IMR-90 (cell line): ENCODE data around the gene TNFSF12. TPM values are rescaled to one million over a fixed set of nuclear protein-coding genes. Genes with fewer than 3 reads are reported as not detected.

Experiments
- ATAC-seq: fragments of 200-7000 bp; cut with Tn5 transposase; 2 replicates; pipeline ENCODE4 v1.9.1; 2020; ENCODE audit warnings: low read depth, mild to moderate bottlenecking, moderate library complexity
- BruUV-seq: library from RNA; stranded (reverse); fragments of 400-500 nt; replicated peaks from 2 replicates; lab custom pipeline; 2021; lab: Mats Ljungman, UMichigan
- CTCF ChIA-PET: fragments of 300-600 bp; formaldehyde crosslinking; extraction: SDS; loops from one replicate; lab custom pipeline; 2021; ENCODE audit warnings: antibody characterized with exemption; lab: Yijun Ruan, JAX
- POLR2A ChIA-PET: fragments of 300-600 bp; sonication (Branson Sonifier 250); formaldehyde crosslinking; loops from one replicate; lab custom pipeline; 2022; ENCODE audit warnings: antibody characterized with exemption; ENCODE audit not compliant: unreplicated experiment; lab: Charles Lee
- DNase-seq: peaks from one replicate; pipeline ENCODE4 v3.0.0; 2013
- H2AFZ ChIP-seq: replicated peaks from 2 replicates; pipeline ENCODE3; 2013; ENCODE audit warnings: low read length, mild to moderate bottlenecking; ENCODE audit not compliant: poor library complexity
- H2AK5ac ChIP-seq: 2 replicates; pipeline ENCODE4 v1.6.1; 2013; ENCODE audit warnings: low read depth, low read length, inconsistent platforms
- H2AK9ac ChIP-seq: replicated peaks from 2 replicates; pipeline ENCODE3; 2013; ENCODE audit warnings: mild to moderate bottlenecking, low read depth, low read length, moderate library complexity; ENCODE audit not compliant: poor library complexity
- H2BK120ac ChIP-seq: 2 replicates; pipeline ENCODE4 v1.6.1; 2013; ENCODE audit warnings: low read depth, low read length, inconsistent platforms
- H2BK15ac ChIP-seq: 3 replicates; pipeline ENCODE4 v1.6.1; 2013; ENCODE audit warnings: low read depth, low read length, inconsistent platforms
- H2BK20ac ChIP-seq: 2 replicates; pipeline ENCODE4 v1.6.1; 2013; ENCODE audit warnings: low read depth, mild to moderate bottlenecking, inconsistent platforms, low read length, moderate library complexity
- H2BK5ac ChIP-seq: 2 replicates; pipeline ENCODE4 v1.6.1; 2013; ENCODE audit warnings: mild to moderate bottlenecking, low read depth, low read length, inconsistent platforms; ENCODE audit not compliant: poor library complexity, severe bottlenecking
- H3K14ac ChIP-seq: replicated peaks from 2 replicates; pipeline ENCODE4 v1.6.1; 2013; ENCODE audit warnings: low read depth, low read length, inconsistent platforms
- H3K18ac ChIP-seq: 2 replicates; pipeline ENCODE4 v1.6.1; 2013; ENCODE audit warnings: low read depth, low read length, control low read depth
- H3K23ac ChIP-seq: 2 replicates; pipeline ENCODE4 v1.6.1; 2013; ENCODE audit warnings: low read depth, low read length, inconsistent platforms
- H3K27ac ChIP-seq: 2 replicates; pipeline ENCODE4 v1.5.1; 2013; ENCODE audit warnings: mild to moderate bottlenecking, control low read depth, low read length; ENCODE audit not compliant: insufficient read depth
- H3K27me3 ChIP-seq: 2 replicates; pipeline ENCODE4 v1.6.1; 2013; ENCODE audit warnings: low read length; ENCODE audit not compliant: control insufficient read depth, insufficient read depth
- H3K36me3 ChIP-seq: 2 replicates; pipeline ENCODE4 v1.6.1; 2013; ENCODE audit warnings: low read length, mixed read lengths; ENCODE audit not compliant: control insufficient read depth, insufficient read depth
- H3K4ac ChIP-seq: 2 replicates; pipeline ENCODE4 v1.6.1; 2013; ENCODE audit warnings: low read depth, low read length, inconsistent platforms
- H3K4me1 ChIP-seq: 2 replicates; pipeline ENCODE4 v1.6.1; 2013; ENCODE audit warnings: low read length, mixed read lengths; ENCODE audit not compliant: control insufficient read depth, insufficient read depth
- H3K4me2 ChIP-seq: 2 replicates; pipeline ENCODE4 v1.6.1; 2013; ENCODE audit warnings: low read depth, mild to moderate bottlenecking, control low read depth, low read length, moderate library complexity
- H3K4me3 ChIP-seq: 2 replicates; pipeline ENCODE4 v1.5.1; 2013; ENCODE audit warnings: low read depth, mild to moderate bottlenecking, control low read depth, low read length, moderate library complexity; ENCODE audit not compliant: insufficient read depth
- H3K56ac ChIP-seq: 2 replicates; pipeline ENCODE4 v1.6.1; 2013; ENCODE audit warnings: low read length, inconsistent platforms; ENCODE audit not compliant: insufficient read depth; ENCODE audit errors: extremely low read depth
- H3K79me1 ChIP-seq, 2 experiments: 2 replicates each; pipeline ENCODE4 v1.6.1; 2013; ENCODE audit warnings: low read length in 2 of 2, inconsistent platforms in 1 of 2, low read depth in 1 of 2
- H3K9ac ChIP-seq: 2 replicates; pipeline ENCODE4 v1.6.1; 2013; ENCODE audit warnings: low read depth, low read length, control low read depth
- H3K9me1 ChIP-seq: 2 replicates; pipeline ENCODE4 v1.6.1; 2013; ENCODE audit warnings: low read length, inconsistent platforms; ENCODE audit not compliant: insufficient read depth
- H3K9me3 ChIP-seq: 2 replicates; pipeline ENCODE4 v1.6.1; 2013; ENCODE audit warnings: low read length; ENCODE audit not compliant: control insufficient read depth, insufficient read depth
- H4K20me1 ChIP-seq: 2 replicates; pipeline ENCODE4 v1.6.1; 2013; ENCODE audit warnings: low read length, inconsistent platforms; ENCODE audit not compliant: insufficient read depth
- H4K5ac ChIP-seq: 2 replicates; pipeline ENCODE4 v1.6.1; 2013; ENCODE audit warnings: mild to moderate bottlenecking, low read depth, low read length, control low read depth
- H4K8ac ChIP-seq, 2 experiments: 2 replicates each; pipeline ENCODE4 v1.6.1; 2013; ENCODE audit warnings: low read depth in 2 of 2, low read length in 2 of 2, control low read depth in 1 of 2, inconsistent platforms in 1 of 2
- H4K91ac ChIP-seq: 2 replicates; pipeline ENCODE4 v1.6.1; 2013; ENCODE audit warnings: low read depth, low read length, inconsistent platforms; ENCODE audit not compliant: insufficient read depth
- BHLHE40 ChIP-seq: fragments of 150-350 bp; IDR thresholded peaks from 2 replicates; pipeline ENCODE4 v1.6.1; 2016; ENCODE audit warnings: mild to moderate bottlenecking, low read depth, low read length
- FOS ChIP-seq: fragments of 150-350 bp; IDR thresholded peaks from 2 replicates; pipeline ENCODE4 v1.6.1; 2016; ENCODE audit warnings: low read depth, low read length
- RCOR1 ChIP-seq: IDR thresholded peaks from 2 replicates; pipeline ENCODE4 v1.6.1; 2012; ENCODE audit warnings: mild to moderate bottlenecking, low read length, improper control_type of control experiment; ENCODE audit not compliant: insufficient replicate concordance
- SMC3 ChIP-seq: fragments of 150-350 bp; IDR thresholded peaks from 2 replicates; pipeline ENCODE4 v1.6.1; 2016; ENCODE audit warnings: low read depth, mild to moderate bottlenecking, antibody characterized with exemption, low read length, moderate library complexity
- WGBS, 2 experiments: methylation state at CpG; one replicate each; pipeline versions ENCODE4 v1.1.5 to v1.1.7; 2013; ENCODE audit warnings: missing lambda C conversion rate in 2 of 2; ENCODE audit not compliant: insufficient read length in 1 of 2; ENCODE audit errors: extremely low coverage in 2 of 2; 5-methylcytosine and 5-hydroxymethylcytosine counted together
- dilution Hi-C: fragments of 300-500 bp; cut with HindIII; formaldehyde crosslinking; loops from one replicate; pipeline ENCODE4 v1.14.3; 2018; ENCODE audit warnings: low sequenced_read_pairs; ENCODE audit not compliant: unreplicated experiment
- in situ Hi-C: fragments of 300-500 bp; cut with MboI; formaldehyde crosslinking; loops from 3 replicates; pipeline ENCODE4 v1.14.3; 2019; ENCODE audit warnings: low sequenced_read_pairs, inconsistent platforms, mixed read lengths
- intact Hi-C: fragments of 100-400 bp; cut with micrococcal nuclease; formaldehyde crosslinking; loops from 2 replicates; pipeline ENCODE4 v1.10.0; 2022
- polyA plus RNA-seq, 3 experiments: library from polyadenylated mRNA; depleted of rRNA; stranded (reverse); fragments of >200 nt; gene quantifications; 2 replicates each; pipeline ENCODE4 v1.2.3, GENCODE V29; 2012; ENCODE audit warnings: low replicate concordance in 1 of 3
- total RNA-seq: library from RNA; depleted of rRNA; stranded (reverse); fragments of >200 nt; gene quantifications from 2 replicates; pipeline ENCODE4 v1.2.3, GENCODE V29; 2012
- TF ChIP-seq, protein P1 (sequence below): fragments of 150-350 bp; IDR thresholded peaks from 2 replicates; pipeline ENCODE4 v1.6.1; 2017; ENCODE audit warnings: mild to moderate bottlenecking, antibody characterized with exemption, low read length, low read depth

TNFSF12 gene
- total and polyA plus RNA-seq, 2 of the 4 experiments (the other 2 are of a cell fraction): 2.7 to 22.0 TPM

DNA sequence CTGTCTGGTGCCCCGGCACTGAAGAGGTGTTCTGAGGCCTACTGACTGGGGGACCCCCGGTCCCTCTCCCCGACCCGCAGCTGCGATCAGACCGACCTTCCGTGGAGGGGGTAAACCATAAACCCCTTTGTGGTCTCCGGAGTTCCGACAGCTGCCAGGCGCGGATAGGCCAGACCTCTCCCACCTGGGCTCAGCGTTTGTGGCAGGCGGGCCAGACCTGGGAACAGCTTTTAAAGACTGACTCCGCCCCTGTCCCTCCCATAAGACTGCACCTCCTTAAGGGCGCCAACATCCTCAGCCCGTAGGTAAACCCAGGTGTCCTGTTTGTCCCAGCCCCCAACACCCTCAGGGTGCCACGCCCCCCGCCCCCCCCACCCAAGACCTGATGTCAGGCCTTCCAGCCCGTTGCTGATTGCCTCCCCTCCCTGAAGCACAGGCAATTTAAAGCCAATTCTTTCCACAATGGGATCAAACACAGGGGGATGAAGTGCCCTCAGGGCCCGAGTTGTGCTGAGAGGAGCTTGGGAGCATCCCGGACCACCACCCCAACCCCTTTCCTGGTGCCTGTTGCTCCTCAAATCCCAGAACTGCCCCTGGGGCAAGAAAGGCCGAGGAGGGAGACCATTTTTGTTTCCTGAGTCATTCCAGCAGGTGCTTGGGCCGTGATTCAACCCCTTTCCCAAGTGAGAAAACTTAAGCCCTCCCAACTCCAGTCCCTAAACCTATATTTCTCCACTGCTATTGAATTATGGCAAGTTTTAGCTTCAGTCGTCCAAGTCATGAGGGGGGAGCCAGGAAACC lies 41.2 kb downstream of the TNFSF12 start, which contains the start of gene SOX15:
Gene SOX15 (minus strand): TSS at position 204 of the 801 bp plus-strand sequence. CDS start 418 bp downstream, outside the sequence.
- intact Hi-C loops (loop anchor here (1.0 to 2.0 kb wide), 2 partner anchors 76 to 309 kb away; partner anchors contain the start of gene SLC2A4), in situ Hi-C loops (no loop called here), dilution Hi-C loops (no loop called here)
- Histone ChIP-seq H3K23ac (no peak within 1 kb of the TSS), H2BK5ac (peak within 1 kb of the TSS; percentile 90), H3K9me1 (peaks cover 15% of the 10 kb centered on the region), H3K36me3 (peaks cover 52% of the 10 kb centered on the region), H4K20me1 (peaks cover 15% of the 10 kb centered on the region), H3K56ac (no peak within 1 kb of the TSS), H3K4me2 (no peak within 1 kb of the TSS; the same call in 1 of the 2 replicates), H3K9ac (peak within 1 kb of the TSS; percentile 30; the same call in 1 of the 2 replicates), H3K27me3 (no peaks in the 10 kb centered on the region), H2BK20ac (no peak within 1 kb of the TSS), H3K9me3 (no peaks in the 10 kb centered on the region), H2AK5ac (peak within 1 kb of the TSS; percentile 57), H2BK120ac (no peak within 1 kb of the TSS), H3K4ac (peak within 1 kb of the TSS; percentile 32; the same call in 1 of the 2 replicates), H2AFZ (peak within 1 kb of the TSS; percentile 72), H3K27ac (peak within 1 kb of the TSS; percentile 0; the same call in 1 of the 2 replicates), H3K4me1 (peaks cover 31% of the 10 kb centered on the region), H2AK9ac (peak within 1 kb of the TSS; percentile 91), H3K4me3 (no peak within 1 kb of the TSS), H2BK15ac (no peak within 1 kb of the TSS), H4K5ac (no peak within 1 kb of the TSS), H4K91ac (peak within 1 kb of the TSS; percentile 3; the same call in 1 of the 2 replicates), H3K14ac (no peak within 1 kb of the TSS), H4K8ac (peak within 1 kb of the TSS in 1 of 2 experiments; percentile 57; a peak in 3 of 4 replicates), H3K18ac (no peak within 1 kb of the TSS), H3K79me1 (peaks cover 22 to 58% of the 10 kb centered on the region in 2 experiments)
- ATAC-seq (no peak), DNase-seq (peak; percentile 57)
- WGBS, 2 experiments: 65% methylated on average over 10 of the region's 24 CpGs; no CpG with 5 or more reads in 1 of the 2 experiments
- no TSS peak for BruUV-seq
- ChIA-PET CTCF (interaction anchor here (0.6 to 1.5 kb wide), 5 partner anchors 9 to 631 kb away, joined by 3 to 9 read pairs (median 4); no protein-coding TSS in a partner anchor), POLR2A (interaction anchor here (0.6 to 1.1 kb wide), 3 partner anchors 10 to 13 kb away, joined by 3 to 6 read pairs (median 6); partner anchors contain the start of gene CD68)
- peak; percentile 24 for TF ChIP-seq RCOR1
- TF ChIP-seq SMC3: no peak
- TF ChIP-seq FOS: no peak
- TF ChIP-seq, protein P1, sequence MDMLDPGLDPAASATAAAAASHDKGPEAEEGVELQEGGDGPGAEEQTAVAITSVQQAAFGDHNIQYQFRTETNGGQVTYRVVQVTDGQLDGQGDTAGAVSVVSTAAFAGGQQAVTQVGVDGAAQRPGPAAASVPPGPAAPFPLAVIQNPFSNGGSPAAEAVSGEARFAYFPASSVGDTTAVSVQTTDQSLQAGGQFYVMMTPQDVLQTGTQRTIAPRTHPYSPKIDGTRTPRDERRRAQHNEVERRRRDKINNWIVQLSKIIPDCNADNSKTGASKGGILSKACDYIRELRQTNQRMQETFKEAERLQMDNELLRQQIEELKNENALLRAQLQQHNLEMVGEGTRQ: no peak
- TF ChIP-seq BHLHE40: no peak
